HG02885 (cell line): ENCODE measurements around the gene EIF3I.

ENCODE experiments used
- ATAC-seq: cut with Tn5 transposase; IDR thresholded peaks from one replicate; pipeline ENCODE4 v1.9.1; 2021; ENCODE audit warnings: mild to moderate bottlenecking; ENCODE audit not compliant: unreplicated experiment, poor library complexity

EIF3I gene

DNA sequence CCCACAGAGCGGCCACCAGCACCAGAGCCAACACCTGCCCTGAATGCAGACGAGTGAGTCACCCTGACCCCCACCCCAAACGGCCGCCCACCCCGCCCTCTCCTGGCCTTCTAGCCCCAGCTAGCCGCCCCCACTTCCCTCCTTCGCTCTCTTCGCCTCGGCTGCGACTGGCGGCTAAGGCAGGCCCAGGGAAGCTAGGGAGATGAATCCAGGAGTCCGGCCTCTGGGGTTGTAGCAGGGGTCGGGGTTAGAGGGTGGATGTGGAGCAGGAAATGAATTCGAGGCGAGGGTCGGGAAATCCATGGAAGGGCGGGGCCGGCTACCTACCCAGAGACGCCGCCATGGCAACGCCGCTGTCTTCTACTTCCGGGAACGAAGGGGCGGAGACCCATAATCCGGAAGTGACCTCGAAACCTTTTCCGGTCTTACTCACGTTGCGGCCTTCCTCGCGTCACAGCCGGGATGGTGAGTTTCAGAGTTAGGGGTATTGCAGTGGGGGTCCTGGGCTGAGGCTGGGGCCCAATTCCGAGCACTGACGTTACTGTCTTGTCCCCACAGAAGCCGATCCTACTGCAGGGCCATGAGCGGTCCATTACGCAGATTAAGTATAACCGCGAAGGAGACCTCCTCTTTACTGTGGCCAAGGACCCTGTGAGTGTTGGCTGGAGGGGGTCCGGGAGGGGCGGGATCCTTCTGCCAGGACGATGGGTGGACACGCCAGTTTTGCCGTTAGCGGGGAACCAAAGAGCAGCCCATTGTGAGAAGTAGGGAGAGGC, at the start of gene EIF3I, which contains the start of gene TMEM234:
EIF3I (plus strand) TSS at position 428 of the 776 bp plus-strand sequence; CDS start at position 463, 35 bp downstream.
TMEM234 (minus strand) TSS at position 374 of the 776 bp plus-strand sequence; CDS start at position 343, 31 bp downstream.
- ATAC-seq, result peak; percentile 92

GRCh38 chr1:32172621-32173245, 49.5 kb upstream of the EIF3I start:
- no peak for ATAC-seq

DNA sequence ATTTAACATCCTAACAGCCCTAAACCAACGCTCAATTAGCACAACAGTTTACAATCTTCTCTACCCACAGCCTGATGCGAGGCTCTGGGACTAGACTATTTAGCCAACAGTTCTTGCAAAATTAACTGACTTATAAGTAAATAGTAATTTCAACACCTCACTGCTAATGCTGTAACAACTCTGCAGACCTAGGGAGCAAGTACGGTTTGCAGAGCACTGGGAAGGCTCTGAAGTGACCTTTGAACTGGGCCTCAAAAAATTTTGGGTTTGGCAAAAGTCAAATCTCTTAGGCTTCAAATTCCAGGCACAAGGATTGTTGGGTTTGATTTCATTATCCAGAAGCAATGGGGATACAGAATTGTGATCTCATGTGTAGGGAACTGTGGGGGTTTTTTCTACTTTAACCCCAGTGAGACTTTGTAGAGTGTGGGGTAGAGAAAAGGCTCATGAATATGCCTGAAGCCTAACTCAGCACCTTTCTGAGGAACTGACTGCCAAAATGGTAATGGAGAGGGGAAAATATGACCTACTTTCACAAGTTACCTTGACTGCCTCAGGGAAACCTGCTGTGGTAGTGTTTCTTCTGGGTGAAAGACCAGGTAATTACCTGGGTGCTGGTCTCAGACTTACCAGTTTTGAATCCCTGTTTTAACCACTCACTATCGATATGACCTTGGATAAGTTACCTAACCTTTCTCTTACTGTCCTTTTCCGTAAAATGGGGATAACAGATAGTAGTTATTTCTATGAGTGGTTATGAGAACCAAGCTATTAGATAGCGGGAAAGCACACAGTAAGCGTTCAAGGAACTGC, 43.6 kb upstream of the EIF3I start:
- no peak for ATAC-seq

GRCh38 chr1:32179193-32179442, 43.1 kb upstream of the EIF3I start:
- no peak for ATAC-seq

- ATAC-seq, result peak; percentile 82
Observed at GRCh38 chr1:32179443-32180185, 42.6 kb upstream of the EIF3I start, which contains the start of gene TXLNA. Gene TXLNA, plus strand, starts transcription at chr1:32179675. Its CDS starts 671 bp downstream, at chr1:32180346.

- no peak for ATAC-seq
Observed at GRCh38 chr1:32180186-32181060, 41.8 kb upstream of the EIF3I start.

DNA sequence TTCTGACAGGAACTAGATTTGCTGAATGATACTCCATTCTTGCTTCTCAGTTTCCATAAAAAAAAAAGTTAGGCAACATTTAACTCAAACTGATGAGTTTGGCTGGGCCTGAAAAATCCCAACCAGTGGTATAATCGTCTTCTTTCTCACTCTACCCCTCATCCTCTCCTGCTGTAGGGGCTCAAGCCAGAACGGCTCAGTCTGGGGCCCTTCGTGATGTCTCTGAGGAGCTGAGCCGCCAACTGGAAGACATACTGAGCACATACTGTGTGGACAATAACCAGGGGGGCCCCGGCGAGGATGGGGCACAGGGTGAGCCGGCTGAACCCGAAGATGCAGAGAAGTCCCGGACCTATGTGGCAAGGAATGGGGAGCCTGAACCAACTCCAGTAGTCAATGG, 41.1 kb upstream of the EIF3I start:
- no peak for ATAC-seq

DNA sequence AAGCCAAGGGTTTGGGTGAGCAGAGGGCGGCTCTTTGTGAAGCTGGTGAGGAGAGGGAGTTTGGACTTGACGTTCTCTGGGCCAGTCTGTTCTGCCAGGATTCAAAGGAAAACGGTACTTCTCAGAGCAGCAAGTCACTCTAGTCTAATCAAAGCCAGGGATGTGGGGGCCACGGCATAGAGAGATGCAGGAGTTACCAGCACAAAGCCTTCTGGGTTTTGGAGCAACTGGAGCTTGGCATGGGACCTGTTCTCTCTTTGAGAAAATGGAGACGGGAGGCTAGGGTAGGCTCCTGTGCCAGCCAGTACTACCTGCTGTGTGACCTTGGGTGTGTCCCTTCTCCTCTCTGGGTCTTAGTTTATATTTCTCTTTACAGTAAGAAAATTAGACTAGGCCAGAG, 40.6 kb upstream of the EIF3I start:
- no peak for ATAC-seq

DNA sequence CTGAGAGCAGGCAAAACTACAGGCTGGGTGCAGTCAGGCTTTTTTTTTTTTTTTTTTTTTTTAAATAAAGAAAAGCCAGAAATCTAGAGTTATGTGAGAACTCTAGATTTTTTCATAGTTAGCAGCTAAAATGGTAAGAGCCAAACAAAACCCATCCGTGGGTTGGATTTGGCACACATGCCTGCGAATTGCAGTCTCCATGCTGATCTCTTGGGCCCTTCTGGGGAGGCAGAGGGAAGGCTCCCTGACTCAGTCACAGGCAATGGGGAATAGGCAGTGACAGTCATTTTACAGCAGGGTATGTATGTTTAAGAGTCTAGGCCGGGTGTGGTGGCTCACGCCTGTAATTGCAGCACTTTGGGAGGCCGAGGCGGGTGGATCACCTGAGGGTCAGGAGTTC, 40.1 kb upstream of the EIF3I start:
- ATAC-seq, result no peak

DNA sequence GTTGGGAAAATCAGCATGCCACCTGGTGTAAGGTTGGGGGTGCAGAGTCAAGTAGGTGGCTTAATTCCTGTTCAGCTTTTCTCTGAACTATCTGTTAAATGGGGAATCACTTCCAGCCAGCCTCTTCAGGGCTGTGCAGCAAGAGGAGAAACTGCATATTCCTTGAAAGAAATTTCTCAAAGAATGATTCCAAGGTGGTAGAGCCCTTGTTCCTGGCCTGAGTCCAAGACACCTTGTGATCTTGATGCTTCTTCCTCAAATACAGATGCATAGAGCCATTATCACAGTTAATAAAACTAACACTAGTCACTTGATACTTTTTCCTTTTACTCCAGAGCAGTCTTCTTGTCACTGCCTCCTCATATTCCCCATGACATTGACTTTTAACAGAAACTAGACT, 37.6 kb upstream of the EIF3I start:
- ATAC-seq, result no peak

GRCh38 chr1:32186077-32186476, 36.1 kb upstream of the EIF3I start:
- no peak for ATAC-seq

- no peak for ATAC-seq
Observed at GRCh38 chr1:32186491-32186890, 35.7 kb upstream of the EIF3I start.

DNA sequence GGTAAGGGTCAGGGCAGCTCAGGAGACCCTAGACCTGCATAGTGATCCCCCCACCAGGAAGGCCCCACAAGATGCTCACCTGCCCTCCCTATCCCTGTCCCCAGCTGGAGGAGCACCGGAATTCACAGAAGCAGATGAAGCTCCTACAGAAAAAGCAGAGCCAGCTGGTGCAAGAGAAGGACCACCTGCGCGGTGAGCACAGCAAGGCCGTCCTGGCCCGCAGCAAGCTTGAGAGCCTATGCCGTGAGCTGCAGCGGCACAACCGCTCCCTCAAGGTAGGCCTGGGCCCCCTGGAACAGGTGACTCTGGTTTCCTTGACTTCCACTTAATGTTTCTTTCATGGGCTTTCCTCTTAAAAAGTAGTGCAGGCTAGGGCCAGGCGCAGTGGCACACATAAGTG, 34.4 kb upstream of the EIF3I start:
- no peak for ATAC-seq

DNA sequence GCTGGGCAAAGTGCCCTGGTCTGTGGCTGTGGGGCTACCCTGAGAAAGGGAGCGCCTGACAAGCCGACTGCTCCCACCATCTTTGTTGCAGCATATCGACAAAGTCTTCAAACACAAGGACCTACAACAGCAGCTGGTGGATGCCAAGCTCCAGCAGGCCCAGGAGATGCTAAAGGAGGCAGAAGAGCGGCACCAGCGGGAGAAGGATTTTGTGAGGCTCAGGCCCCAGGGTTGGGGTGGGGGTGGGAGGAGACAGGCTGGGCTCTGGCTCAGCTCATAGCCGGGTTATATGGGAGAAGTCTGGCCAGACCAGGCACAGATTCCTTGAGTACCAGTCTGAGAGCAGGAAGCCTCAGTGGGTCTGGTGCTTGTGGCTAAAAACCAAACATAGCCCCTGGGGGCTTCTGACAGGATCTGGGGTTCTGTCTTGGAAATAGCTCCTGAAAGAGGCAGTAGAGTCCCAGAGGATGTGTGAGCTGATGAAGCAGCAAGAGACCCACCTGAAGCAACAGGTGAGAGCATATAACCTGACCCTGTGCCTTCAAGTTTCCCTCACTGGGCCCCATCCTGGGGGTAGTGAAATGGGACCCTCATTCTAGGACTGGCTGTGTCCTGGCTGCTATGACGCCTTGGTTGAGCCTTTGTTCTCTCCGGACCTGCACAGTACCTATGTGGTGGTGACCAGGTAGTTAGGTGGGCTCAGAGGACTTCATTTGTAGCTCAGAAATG, 29.8 kb upstream of the EIF3I start:
- no peak for ATAC-seq

DNA sequence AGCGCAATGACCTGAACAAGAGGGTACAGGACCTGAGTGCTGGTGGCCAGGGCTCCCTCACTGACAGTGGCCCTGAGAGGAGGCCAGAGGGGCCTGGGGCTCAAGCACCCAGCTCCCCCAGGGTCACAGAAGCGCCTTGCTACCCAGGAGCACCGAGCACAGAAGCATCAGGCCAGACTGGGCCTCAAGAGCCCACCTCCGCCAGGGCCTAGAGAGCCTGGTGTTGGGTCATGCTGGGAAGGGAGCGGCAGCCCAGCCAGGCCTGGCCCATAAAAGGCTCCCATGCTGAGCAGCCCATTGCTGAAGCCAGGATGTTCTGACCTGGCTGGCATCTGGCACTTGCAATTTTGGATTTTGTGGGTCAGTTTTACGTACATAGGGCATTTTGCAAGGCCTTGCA, 27.2 kb upstream of the EIF3I start:
- no peak for ATAC-seq

DNA sequence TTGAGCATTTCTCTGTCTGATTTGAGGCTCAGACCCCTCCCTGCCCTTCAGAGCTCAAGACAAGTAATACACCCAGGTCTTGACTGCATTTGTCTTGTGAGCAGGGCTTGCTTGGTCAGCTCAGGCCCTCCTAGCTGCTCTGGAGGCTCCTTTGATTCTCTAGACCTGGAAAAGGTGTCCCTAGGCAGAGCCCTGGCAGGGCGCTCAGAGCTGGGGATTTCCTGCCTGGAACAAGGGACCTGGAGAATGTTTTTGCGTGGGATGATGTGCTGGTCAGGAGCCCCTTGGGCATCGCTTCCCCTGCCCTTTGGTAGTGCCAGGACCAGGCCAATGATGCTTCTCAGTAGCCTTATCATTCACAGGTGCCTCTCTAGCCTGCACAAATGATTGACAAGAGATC, 26.7 kb upstream of the EIF3I start:
- no peak for ATAC-seq

DNA sequence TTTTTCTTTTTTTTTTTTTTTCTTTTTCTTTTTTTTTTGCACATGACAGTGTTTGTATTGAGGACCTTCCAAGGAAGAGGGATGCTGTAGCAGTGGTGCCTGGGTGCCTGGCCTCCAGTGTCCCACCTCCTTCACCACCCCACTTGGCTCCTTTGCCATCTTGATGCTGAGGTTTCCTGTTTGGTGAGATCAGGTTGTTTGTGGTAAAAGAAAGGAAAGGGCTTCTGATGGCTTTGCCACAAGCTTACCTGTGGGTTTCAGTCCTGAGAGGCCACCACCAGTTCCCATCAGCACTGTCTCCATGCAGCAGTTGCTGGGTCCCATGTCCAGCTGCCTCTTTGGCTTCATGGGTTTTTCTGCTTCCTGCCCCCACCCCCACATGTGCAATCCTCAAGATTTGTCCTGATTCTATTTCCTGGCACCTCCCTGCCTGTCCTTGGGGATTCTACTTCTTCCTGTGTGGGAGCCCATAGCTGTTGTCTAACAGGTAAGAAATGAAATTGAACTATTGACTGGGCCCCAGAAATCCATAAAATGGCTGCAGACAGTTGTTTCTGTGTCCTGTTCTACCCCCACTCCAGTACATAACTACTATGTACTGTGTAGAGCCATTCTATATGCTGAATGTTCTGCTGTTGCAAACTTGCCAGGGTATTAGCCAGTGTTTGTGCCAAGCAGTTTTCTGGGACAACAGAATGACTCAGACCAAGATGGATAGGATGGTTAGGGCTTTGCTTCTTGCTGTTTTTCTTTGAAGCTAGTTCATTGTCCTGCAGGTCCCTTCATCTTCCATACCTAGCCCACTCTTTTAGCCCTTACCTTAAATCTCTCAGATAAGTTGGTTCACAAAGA, 26.0 kb upstream of the EIF3I start:
- ATAC-seq, result no peak

GRCh38 chr1:32197074-32197473, 25.1 kb upstream of the EIF3I start:
- no peak for ATAC-seq
